Measurements from ENCODE around the gene TECR. TPM values are rescaled to one million over a fixed set of nuclear protein-coding genes. Genes with fewer than 3 reads are reported as not detected.

TECR gene
- total RNA-seq, 1 experiment from 2014 or later, result 145 TPM

- intact Hi-C loops (cut with micrococcal nuclease), result no loop called here
- peak; percentile 49 for ATAC-seq
- H3K4me2 ChIP-seq (ENCODE audit: low read length), result peak overlapping the region; percentile 73
- no peak overlapping the region for H2AFZ ChIP-seq (ENCODE audit: low read length)
- ChIA-PET POLR2A (ENCODE audit: unreplicated experiment) (interaction anchor here (0.6 kb wide), 2 partner anchors 10 to 16 kb away, joined by 8 to 20 read pairs; no protein-coding TSS in a partner anchor), CTCF (interaction anchor here (0.9 to 1.0 kb wide), 2 partner anchors 14 to 383 kb away, joined by 3 read pairs; partner anchors contain the start of gene ASF1B)
- H3K36me3 ChIP-seq (ENCODE audit: low read depth, low read length), result peaks cover 25% of the 10 kb centered on the region
- peaks cover 27% of the 10 kb centered on the region for H4K20me1 ChIP-seq (ENCODE audit: low read length)
- peaks cover 33% of the 10 kb centered on the region for H3K79me2 ChIP-seq (ENCODE audit: low read length)
- peaks cover 20% of the 10 kb centered on the region for H3F3A ChIP-seq (ENCODE audit: low read length, unreplicated experiment)
- TF ChIP-seq CTCF (conservative IDR thresholded peaks at IDR 0.05; ENCODE audit: low read depth, low read length), result no peak
- TF ChIP-seq EZH2 (IDR thresholded peaks at IDR 0.05; ENCODE audit: low read length, unreplicated experiment), result no peak
- TF ChIP-seq EZH2phosphoT487 (IDR thresholded peaks at IDR 0.05; ENCODE audit: borderline replicate concordance, low read length), result no peak
- H3K27ac ChIP-seq (ENCODE audit: low read length), result peak overlapping the region; percentile 93
- H3K27me3 ChIP-seq (ENCODE audit: low read length), result no peaks in the 10 kb centered on the region
- peak; percentile 98 for DNase-seq
- peak overlapping the region; percentile 73 for H3K9ac ChIP-seq (ENCODE audit: low read length)
- H3K9me2 ChIP-seq (replicated peaks; ENCODE audit: low read length), result no peaks in the 10 kb centered on the region
- H3K4me3 ChIP-seq (ENCODE audit: low read length), result peak overlapping the region; percentile 2; the same call in 1 of the 2 replicates
- no peaks in the 10 kb centered on the region for H3K9me3 ChIP-seq (ENCODE audit: low read length)
- H3K4me1 ChIP-seq (ENCODE audit: insufficient read depth, low read length), result peaks cover 34% of the 10 kb centered on the region
- no TSS peak for BruUV-seq (replicated peaks)
These were observed 9.5 kb upstream of the TECR start for GRCh38 chr19:14519860-14520407.

- Histone ChIP-seq H3F3A (ENCODE audit: low read length, unreplicated experiment) (peaks cover 17% of the 10 kb centered on the region), H3K79me2 (ENCODE audit: low read length) (peaks cover 27% of the 10 kb centered on the region), H3K9me3 (ENCODE audit: low read length) (no peaks in the 10 kb centered on the region), H4K20me1 (ENCODE audit: low read length) (peaks cover 21% of the 10 kb centered on the region), H3K4me3 (ENCODE audit: low read length) (no peak overlapping the region), H2AFZ (ENCODE audit: low read length) (no peak overlapping the region), H3K9ac (ENCODE audit: low read length) (peak overlapping the region; percentile 35), H3K4me1 (ENCODE audit: insufficient read depth, low read length) (peaks cover 28% of the 10 kb centered on the region), H3K9me2 (replicated peaks; ENCODE audit: low read length) (no peaks in the 10 kb centered on the region), H3K27me3 (ENCODE audit: low read length) (no peaks in the 10 kb centered on the region), H3K27ac (ENCODE audit: low read length) (peak overlapping the region; percentile 93), H3K4me2 (ENCODE audit: low read length) (peak overlapping the region; percentile 41), H3K36me3 (ENCODE audit: low read depth, low read length) (peaks cover 19% of the 10 kb centered on the region)
- DNase-seq, result no peak
- ATAC-seq, result no peak
- no peak for TF ChIP-seq CTCF (conservative IDR thresholded peaks at IDR 0.05; ENCODE audit: low read depth, low read length)
- no peak for TF ChIP-seq EZH2 (IDR thresholded peaks at IDR 0.05; ENCODE audit: low read length, unreplicated experiment)
- TF ChIP-seq EZH2phosphoT487 (IDR thresholded peaks at IDR 0.05; ENCODE audit: borderline replicate concordance, low read length), result no peak
- ChIA-PET POLR2A (ENCODE audit: unreplicated experiment) (no interaction called here), CTCF (interaction anchor here (1.0 kb wide), 1 partner anchor 15 kb away, joined by 3 read pairs; no protein-coding TSS in a partner anchor)
- BruUV-seq (replicated peaks), result no TSS peak
- intact Hi-C loops (cut with micrococcal nuclease), result no loop called here
These were observed 8.9 kb upstream of the TECR start for GRCh38 chr19:14520543-14520942.

GRCh38 chr19:14525729-14526128 lies 3.7 kb upstream of the TECR start:
- no TSS peak for BruUV-seq (replicated peaks)
- peaks cover 5% of the 10 kb centered on the region; the same call in 1 of the 2 replicates for H4K20me1 ChIP-seq (ENCODE audit: low read length)
- intact Hi-C loops (cut with micrococcal nuclease), result no loop called here
- ATAC-seq, result no peak
- peaks cover 12% of the 10 kb centered on the region for H3K79me2 ChIP-seq (ENCODE audit: low read length)
- H2AFZ ChIP-seq (ENCODE audit: low read length), result no peak overlapping the region
- H3K9ac ChIP-seq (ENCODE audit: low read length), result no peak overlapping the region
- no peak overlapping the region for H3K4me2 ChIP-seq (ENCODE audit: low read length)
- DNase-seq, result no peak
- ChIA-PET POLR2A (ENCODE audit: unreplicated experiment) (interaction anchor here (0.6 kb wide), 1 partner anchor 29 kb away, joined by 3 read pairs; no protein-coding TSS in a partner anchor), CTCF (no interaction called here)
- no peaks in the 10 kb centered on the region for H3K9me3 ChIP-seq (ENCODE audit: low read length)
- H3K9me2 ChIP-seq (replicated peaks; ENCODE audit: low read length), result no peaks in the 10 kb centered on the region
- no peaks in the 10 kb centered on the region for H3K27me3 ChIP-seq (ENCODE audit: low read length)
- H3F3A ChIP-seq (ENCODE audit: low read length, unreplicated experiment), result peaks cover 1% of the 10 kb centered on the region
- TF ChIP-seq EZH2 (IDR thresholded peaks at IDR 0.05; ENCODE audit: low read length, unreplicated experiment) (no peak), EZH2phosphoT487 (IDR thresholded peaks at IDR 0.05; ENCODE audit: borderline replicate concordance, low read length) (no peak), CTCF (conservative IDR thresholded peaks at IDR 0.05; ENCODE audit: low read depth, low read length) (no peak)
- H3K27ac ChIP-seq (ENCODE audit: low read length), result no peak overlapping the region
- peaks cover 17% of the 10 kb centered on the region for H3K4me1 ChIP-seq (ENCODE audit: insufficient read depth, low read length)
- H3K4me3 ChIP-seq (ENCODE audit: low read length), result no peak overlapping the region
- H3K36me3 ChIP-seq (ENCODE audit: low read depth, low read length), result no peaks in the 10 kb centered on the region
